IMR-90 (cell line): ENCODE results near the gene ZNF132. TPM values are rescaled to one million over a fixed set of nuclear protein-coding genes. Genes with fewer than 3 reads are reported as not detected.

ENCODE experiments used
- ATAC-seq: fragments of 200-7000 bp; cut with Tn5 transposase; 2 replicates; pipeline ENCODE4 v1.9.1; 2020; ENCODE audit warnings: low read depth, mild to moderate bottlenecking, moderate library complexity
- BruUV-seq: library from RNA; stranded (reverse); fragments of 400-500 nt; replicated peaks from 2 replicates; lab custom pipeline; 2021; lab: Mats Ljungman, UMichigan
- CTCF ChIA-PET: fragments of 300-600 bp; formaldehyde crosslinking; extraction: SDS; loops from one replicate; lab custom pipeline; 2021; ENCODE audit warnings: antibody characterized with exemption; lab: Yijun Ruan, JAX
- POLR2A ChIA-PET: fragments of 300-600 bp; sonication (Branson Sonifier 250); formaldehyde crosslinking; loops from one replicate; lab custom pipeline; 2022; ENCODE audit warnings: antibody characterized with exemption; ENCODE audit not compliant: unreplicated experiment; lab: Charles Lee
- DNase-seq: peaks from one replicate; pipeline ENCODE4 v3.0.0; 2013
- H2AFZ ChIP-seq: replicated peaks from 2 replicates; pipeline ENCODE3; 2013; ENCODE audit warnings: low read length, mild to moderate bottlenecking; ENCODE audit not compliant: poor library complexity
- H2AK5ac ChIP-seq: 2 replicates; pipeline ENCODE4 v1.6.1; 2013; ENCODE audit warnings: low read depth, low read length, inconsistent platforms
- H2AK9ac ChIP-seq: replicated peaks from 2 replicates; pipeline ENCODE3; 2013; ENCODE audit warnings: mild to moderate bottlenecking, low read depth, low read length, moderate library complexity; ENCODE audit not compliant: poor library complexity
- H2BK120ac ChIP-seq: 2 replicates; pipeline ENCODE4 v1.6.1; 2013; ENCODE audit warnings: low read depth, low read length, inconsistent platforms
- H2BK15ac ChIP-seq: 3 replicates; pipeline ENCODE4 v1.6.1; 2013; ENCODE audit warnings: low read depth, low read length, inconsistent platforms
- H2BK20ac ChIP-seq: 2 replicates; pipeline ENCODE4 v1.6.1; 2013; ENCODE audit warnings: low read depth, mild to moderate bottlenecking, inconsistent platforms, low read length, moderate library complexity
- H2BK5ac ChIP-seq: 2 replicates; pipeline ENCODE4 v1.6.1; 2013; ENCODE audit warnings: mild to moderate bottlenecking, low read depth, low read length, inconsistent platforms; ENCODE audit not compliant: poor library complexity, severe bottlenecking
- H3K14ac ChIP-seq: replicated peaks from 2 replicates; pipeline ENCODE4 v1.6.1; 2013; ENCODE audit warnings: low read depth, low read length, inconsistent platforms
- H3K18ac ChIP-seq: 2 replicates; pipeline ENCODE4 v1.6.1; 2013; ENCODE audit warnings: low read depth, low read length, control low read depth
- H3K23ac ChIP-seq: 2 replicates; pipeline ENCODE4 v1.6.1; 2013; ENCODE audit warnings: low read depth, low read length, inconsistent platforms
- H3K27ac ChIP-seq: 2 replicates; pipeline ENCODE4 v1.5.1; 2013; ENCODE audit warnings: mild to moderate bottlenecking, control low read depth, low read length; ENCODE audit not compliant: insufficient read depth
- H3K27me3 ChIP-seq: 2 replicates; pipeline ENCODE4 v1.6.1; 2013; ENCODE audit warnings: low read length; ENCODE audit not compliant: control insufficient read depth, insufficient read depth
- H3K36me3 ChIP-seq: 2 replicates; pipeline ENCODE4 v1.6.1; 2013; ENCODE audit warnings: low read length, mixed read lengths; ENCODE audit not compliant: control insufficient read depth, insufficient read depth
- H3K4ac ChIP-seq: 2 replicates; pipeline ENCODE4 v1.6.1; 2013; ENCODE audit warnings: low read depth, low read length, inconsistent platforms
- H3K4me1 ChIP-seq: 2 replicates; pipeline ENCODE4 v1.6.1; 2013; ENCODE audit warnings: low read length, mixed read lengths; ENCODE audit not compliant: control insufficient read depth, insufficient read depth
- H3K4me2 ChIP-seq: 2 replicates; pipeline ENCODE4 v1.6.1; 2013; ENCODE audit warnings: low read depth, mild to moderate bottlenecking, control low read depth, low read length, moderate library complexity
- H3K4me3 ChIP-seq: 2 replicates; pipeline ENCODE4 v1.5.1; 2013; ENCODE audit warnings: low read depth, mild to moderate bottlenecking, control low read depth, low read length, moderate library complexity; ENCODE audit not compliant: insufficient read depth
- H3K56ac ChIP-seq: 2 replicates; pipeline ENCODE4 v1.6.1; 2013; ENCODE audit warnings: low read length, inconsistent platforms; ENCODE audit not compliant: insufficient read depth; ENCODE audit errors: extremely low read depth
- H3K79me1 ChIP-seq, 2 experiments: 2 replicates each; pipeline ENCODE4 v1.6.1; 2013; ENCODE audit warnings: low read length in 2 of 2, inconsistent platforms in 1 of 2, low read depth in 1 of 2
- H3K9ac ChIP-seq: 2 replicates; pipeline ENCODE4 v1.6.1; 2013; ENCODE audit warnings: low read depth, low read length, control low read depth
- H3K9me1 ChIP-seq: 2 replicates; pipeline ENCODE4 v1.6.1; 2013; ENCODE audit warnings: low read length, inconsistent platforms; ENCODE audit not compliant: insufficient read depth
- H3K9me3 ChIP-seq: 2 replicates; pipeline ENCODE4 v1.6.1; 2013; ENCODE audit warnings: low read length; ENCODE audit not compliant: control insufficient read depth, insufficient read depth
- H4K20me1 ChIP-seq: 2 replicates; pipeline ENCODE4 v1.6.1; 2013; ENCODE audit warnings: low read length, inconsistent platforms; ENCODE audit not compliant: insufficient read depth
- H4K5ac ChIP-seq: 2 replicates; pipeline ENCODE4 v1.6.1; 2013; ENCODE audit warnings: mild to moderate bottlenecking, low read depth, low read length, control low read depth
- H4K8ac ChIP-seq, 2 experiments: 2 replicates each; pipeline ENCODE4 v1.6.1; 2013; ENCODE audit warnings: low read depth in 2 of 2, low read length in 2 of 2, control low read depth in 1 of 2, inconsistent platforms in 1 of 2
- H4K91ac ChIP-seq: 2 replicates; pipeline ENCODE4 v1.6.1; 2013; ENCODE audit warnings: low read depth, low read length, inconsistent platforms; ENCODE audit not compliant: insufficient read depth
- BHLHE40 ChIP-seq: fragments of 150-350 bp; IDR thresholded peaks from 2 replicates; pipeline ENCODE4 v1.6.1; 2016; ENCODE audit warnings: mild to moderate bottlenecking, low read depth, low read length
- POLR2A ChIP-seq: IDR thresholded peaks from 2 replicates; pipeline ENCODE4 v1.6.1; 2012; ENCODE audit warnings: mild to moderate bottlenecking, low read depth, low read length
- RFX5 ChIP-seq: IDR thresholded peaks from 2 replicates; pipeline ENCODE4 v1.8.0; 2012; ENCODE audit warnings: low read depth, mild to moderate bottlenecking, low read length, moderate library complexity
- WGBS, 2 experiments: methylation state at CpG; one replicate each; pipeline versions ENCODE4 v1.1.5 to v1.1.7; 2013; ENCODE audit warnings: missing lambda C conversion rate in 2 of 2; ENCODE audit not compliant: insufficient read length in 1 of 2; ENCODE audit errors: extremely low coverage in 2 of 2; 5-methylcytosine and 5-hydroxymethylcytosine counted together
- dilution Hi-C: fragments of 300-500 bp; cut with HindIII; formaldehyde crosslinking; loops from one replicate; pipeline ENCODE4 v1.14.3; 2018; ENCODE audit warnings: low sequenced_read_pairs; ENCODE audit not compliant: unreplicated experiment
- in situ Hi-C: fragments of 300-500 bp; cut with MboI; formaldehyde crosslinking; loops from 3 replicates; pipeline ENCODE4 v1.14.3; 2019; ENCODE audit warnings: low sequenced_read_pairs, inconsistent platforms, mixed read lengths
- intact Hi-C: fragments of 100-400 bp; cut with micrococcal nuclease; formaldehyde crosslinking; loops from 2 replicates; pipeline ENCODE4 v1.10.0; 2022
- polyA plus RNA-seq, 3 experiments: library from polyadenylated mRNA; depleted of rRNA; stranded (reverse); fragments of >200 nt; gene quantifications; 2 replicates each; pipeline ENCODE4 v1.2.3, GENCODE V29; 2012; ENCODE audit warnings: low replicate concordance in 1 of 3
- total RNA-seq: library from RNA; depleted of rRNA; stranded (reverse); fragments of >200 nt; gene quantifications from 2 replicates; pipeline ENCODE4 v1.2.3, GENCODE V29; 2012
- TF ChIP-seq, protein P1 (sequence below): fragments of 150-350 bp; IDR thresholded peaks from 2 replicates; pipeline ENCODE4 v1.6.1; 2016; ENCODE audit warnings: low read depth, mild to moderate bottlenecking, low read length, moderate library complexity, borderline replicate concordance

The ZNF132 gene
- total and polyA plus RNA-seq, 2 of the 4 experiments (the other 2 are of a cell fraction) = 2.4 to 13.6 TPM

DNA sequence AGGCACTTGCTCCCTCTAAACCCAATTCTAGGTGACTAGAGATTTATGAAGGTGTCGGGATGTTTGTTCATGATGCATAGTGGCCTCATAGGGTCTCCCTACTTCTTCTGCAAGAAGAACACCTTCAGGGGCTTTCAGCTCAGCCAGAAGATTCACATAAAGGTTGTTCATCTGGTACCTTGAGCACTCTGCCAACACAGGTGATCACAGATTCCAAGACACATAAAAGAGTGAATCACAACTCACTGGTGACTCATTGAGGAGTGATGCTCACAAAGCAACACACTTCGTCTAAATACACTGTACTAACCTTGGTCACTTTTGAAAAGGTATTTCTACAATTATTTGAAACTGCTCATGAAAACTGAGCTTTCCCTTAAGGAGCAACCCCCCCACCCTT is 20.1 kb upstream of the ZNF132 start:
- Histone ChIP-seq H3K27ac (no peak overlapping the region), H4K5ac (no peak overlapping the region), H3K79me1 (no peaks in the 10 kb centered on the region; a peak in 1 of 4 replicates), H3K4me2 (no peak overlapping the region), H3K36me3 (peaks cover 10% of the 10 kb centered on the region), H3K23ac (no peak overlapping the region), H2AK5ac (no peak overlapping the region), H3K14ac (no peak overlapping the region), H4K91ac (no peak overlapping the region), H4K20me1 (no peaks in the 10 kb centered on the region), H2BK120ac (no peak overlapping the region), H2AFZ (no peak overlapping the region), H3K4ac (no peak overlapping the region), H2BK20ac (no peak overlapping the region), H3K4me1 (no peaks in the 10 kb centered on the region), H3K27me3 (no peaks in the 10 kb centered on the region), H3K18ac (no peak overlapping the region), H3K9ac (no peak overlapping the region), H3K4me3 (no peak overlapping the region), H3K9me1 (0 out of 2 replicates have a peak, but pooled peaks cover 3% of the 10 kb centered on the region), H3K56ac (no peak overlapping the region), H2AK9ac (no peak overlapping the region), H2BK15ac (no peak overlapping the region), H2BK5ac (no peak overlapping the region), H3K9me3 (no peaks in the 10 kb centered on the region), H4K8ac (no peak overlapping the region)
- intact Hi-C loops (no loop called here), dilution Hi-C loops (no loop called here), in situ Hi-C loops (no loop called here)
- no TSS peak for BruUV-seq
- ChIA-PET POLR2A (no interaction called here), CTCF (no interaction called here)
- ATAC-seq (no peak), DNase-seq (no peak)
- WGBS, 2 experiments = no CpG with 5 or more reads among the region's 2 CpGs
- TF ChIP-seq POLR2A (no peak), RFX5 (no peak), BHLHE40 (no peak)
- TF ChIP-seq, protein P1, sequence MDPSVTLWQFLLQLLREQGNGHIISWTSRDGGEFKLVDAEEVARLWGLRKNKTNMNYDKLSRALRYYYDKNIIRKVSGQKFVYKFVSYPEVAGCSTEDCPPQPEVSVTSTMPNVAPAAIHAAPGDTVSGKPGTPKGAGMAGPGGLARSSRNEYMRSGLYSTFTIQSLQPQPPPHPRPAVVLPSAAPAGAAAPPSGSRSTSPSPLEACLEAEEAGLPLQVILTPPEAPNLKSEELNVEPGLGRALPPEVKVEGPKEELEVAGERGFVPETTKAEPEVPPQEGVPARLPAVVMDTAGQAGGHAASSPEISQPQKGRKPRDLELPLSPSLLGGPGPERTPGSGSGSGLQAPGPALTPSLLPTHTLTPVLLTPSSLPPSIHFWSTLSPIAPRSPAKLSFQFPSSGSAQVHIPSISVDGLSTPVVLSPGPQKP = no peak
